HepG2 (cell line): Measurements from ENCODE around the gene RAPGEF6. TPM values are rescaled to one million over a fixed set of nuclear protein-coding genes. Genes with fewer than 3 reads are reported as not detected.
A peak's percentile ranks its signal among the peaks of the same experiment; 100 is the strongest.

Source experiments
- BCL6 ChIP-seq: IDR thresholded peaks from 2 replicates; pipeline ENCODE4 v1.6.1; 2016; ENCODE audit warnings: missing genetic modification reagents, missing compliant biosample characterization
- CSRNP1 ChIP-seq: sonication (generic); formaldehyde crosslinking; IDR thresholded peaks from 2 replicates; pipeline ENCODE4 v1.8.1; 2023; ENCODE audit warnings: mild to moderate bottlenecking, missing genetic modification reagents
- ETV6 ChIP-seq: sonication (generic); formaldehyde crosslinking; conservative IDR thresholded peaks from 2 replicates; pipeline ENCODE4 v1.4.0; 2020; ENCODE audit warnings: missing genetic modification reagents
- GABPA ChIP-seq, 2 experiments: IDR thresholded peaks; 2 replicates each; pipeline ENCODE4 v1.6.1; 2011 to 2016; ENCODE audit warnings: low read depth in 2 of 2, low read length in 1 of 2, missing biosample characterization in 1 of 2, missing genetic modification characterization in 1 of 2
- GFI1 ChIP-seq: sonication (generic); formaldehyde crosslinking; IDR thresholded peaks from 2 replicates; pipeline ENCODE4 v1.5.0; 2020; ENCODE audit warnings: missing genetic modification reagents, mild to moderate bottlenecking, borderline replicate concordance
- HNF4G ChIP-seq, 2 experiments: sonication (generic) in 1 of 2; formaldehyde crosslinking in 1 of 2; IDR thresholded peaks; 2 replicates each; pipeline versions ENCODE4 v1.4.0 to v1.6.1; 2011 to 2020; ENCODE audit warnings: borderline replicate concordance in 2 of 2, low read depth in 2 of 2, mild to moderate bottlenecking in 2 of 2, low read length in 1 of 2, missing genetic modification reagents in 1 of 2, moderate library complexity in 1 of 2
- MAZ ChIP-seq, 2 experiments: sonication (generic) in 1 of 2; formaldehyde crosslinking in 1 of 2; IDR thresholded peaks; 2 replicates each; pipeline versions ENCODE4 v1.5.0 to v1.6.1; 2012 to 2020; ENCODE audit warnings: low read depth in 2 of 2, mild to moderate bottlenecking in 2 of 2, borderline replicate concordance in 1 of 2, improper control_type of control experiment in 1 of 2, low read length in 1 of 2, missing genetic modification reagents in 1 of 2, moderate library complexity in 1 of 2
- MTERF4 ChIP-seq: sonication (generic); formaldehyde crosslinking; IDR thresholded peaks from 2 replicates; pipeline ENCODE4 v1.8.0; 2023; ENCODE audit warnings: mild to moderate bottlenecking, missing genetic modification reagents
- MTF1 ChIP-seq: sonication (generic); formaldehyde crosslinking; IDR thresholded peaks from 2 replicates; pipeline ENCODE4 v1.5.0; 2020; ENCODE audit warnings: missing genetic modification reagents
- MYC ChIP-seq: sonication (generic); formaldehyde crosslinking; IDR thresholded peaks from 2 replicates; pipeline ENCODE4 v1.9.0; 2021; ENCODE audit warnings: missing genetic modification reagents, borderline replicate concordance
- NBN ChIP-seq: fragments of 450-650 bp; conservative IDR thresholded peaks from 2 replicates; pipeline ENCODE4 v1.6.1; 2017
- PHF5A ChIP-seq: IDR thresholded peaks from one replicate; pipeline ENCODE4 v1.6.1; 2018; ENCODE audit warnings: low read depth, missing genetic modification reagents; ENCODE audit not compliant: unreplicated experiment
- RAD51 ChIP-seq: fragments of 450-650 bp; IDR thresholded peaks from 2 replicates; pipeline ENCODE4 v1.6.1; 2016; ENCODE audit warnings: borderline replicate concordance
- TIGD3 ChIP-seq: sonication (generic); formaldehyde crosslinking; IDR thresholded peaks from 2 replicates; pipeline ENCODE4 v1.5.1; 2020; ENCODE audit warnings: mild to moderate bottlenecking, missing genetic modification reagents, borderline replicate concordance
- TRIM24 ChIP-seq: sonication (generic); formaldehyde crosslinking; IDR thresholded peaks from 2 replicates; pipeline ENCODE4 v1.8.0; 2022; ENCODE audit warnings: mild to moderate bottlenecking, missing genetic modification reagents
- TSC22D2 ChIP-seq: sonication (generic); formaldehyde crosslinking; IDR thresholded peaks from 2 replicates; pipeline ENCODE4 v1.5.1; 2020; ENCODE audit warnings: missing genetic modification reagents, mild to moderate bottlenecking, borderline replicate concordance
- YEATS2 ChIP-seq: sonication (generic); formaldehyde crosslinking; IDR thresholded peaks from 2 replicates; pipeline ENCODE4 v1.4.0; 2020; ENCODE audit warnings: missing genetic modification reagents, borderline replicate concordance
- YY1 ChIP-seq: IDR thresholded peaks from 2 replicates; pipeline ENCODE4 v1.6.1; 2011; ENCODE audit warnings: low read length, low read depth, moderate library complexity, mild to moderate bottlenecking; ENCODE audit not compliant: insufficient read depth, insufficient replicate concordance
- ZC3H4 ChIP-seq: sonication (generic); formaldehyde crosslinking; IDR thresholded peaks from 2 replicates; pipeline ENCODE4 v1.4.0; 2020; ENCODE audit warnings: missing genetic modification reagents, borderline replicate concordance
- ZNF331 ChIP-seq: sonication (generic); formaldehyde crosslinking; IDR thresholded peaks from 2 replicates; pipeline ENCODE4 v1.4.0; 2020; ENCODE audit warnings: missing genetic modification reagents
- ZNF362 ChIP-seq: sonication (generic); formaldehyde crosslinking; IDR thresholded peaks from 2 replicates; pipeline ENCODE4 v1.4.0; 2020; ENCODE audit warnings: missing genetic modification reagents, mild to moderate bottlenecking, borderline replicate concordance
- ZNF589 ChIP-seq: sonication (generic); formaldehyde crosslinking; conservative IDR thresholded peaks from 2 replicates; pipeline ENCODE4 v1.8.0; 2022; ENCODE audit warnings: mild to moderate bottlenecking, moderate library complexity, missing genetic modification reagents
- ZNF619 ChIP-seq: sonication (generic); formaldehyde crosslinking; IDR thresholded peaks from 2 replicates; pipeline ENCODE4 v1.4.0; 2020; ENCODE audit warnings: mild to moderate bottlenecking, missing genetic modification reagents
- ZNF740 ChIP-seq: sonication (generic); formaldehyde crosslinking; IDR thresholded peaks from 2 replicates; pipeline ENCODE4 v1.4.0; 2020; ENCODE audit warnings: missing genetic modification reagents
- polyA plus RNA-seq, 8 experiments: library from polyadenylated mRNA; depleted of rRNA in 3 of 8; stranded (reverse) in 7 of 8; unstranded in 1 of 8; fragments of >200 nt; fragmentation: Illumina TruSeq in 4 of 8; extraction: Trizol in 4 of 8; gene quantifications; 2 replicates each; pipeline versions ENCODE4 v1.2.1 to v1.2.3, GENCODE V29; 2011 to 2016; ENCODE audit warnings: low read depth in 4 of 8, missing spikeins in 1 of 8, mixed read lengths in 1 of 8; ENCODE audit not compliant: insufficient read depth in 1 of 8
- total RNA-seq, 5 experiments: library from RNA; depleted of rRNA; stranded (reverse); fragments of >200 nt; fragmentation: Illumina TruSeq; extraction: Trizol; gene quantifications; 2 replicates each; pipeline ENCODE4 v1.2.3, GENCODE V29; 2016; ENCODE audit warnings: low read depth in 1 of 5

RAPGEF6 gene
- total and polyA plus RNA-seq, 2 of the 13 experiments (the other 11 are each of a cell fraction or from before 2014, with no cell fraction given) = 7.7 to 24.6 TPM

- TF ChIP-seq YY1 (no peak), MAZ (IDR thresholded peaks at IDR 0.05; ENCODE audit: borderline replicate concordance, low read depth, low read length) (no peak), MAZ (CRISPR knock-in tag; IDR thresholded peaks at IDR 0.05; ENCODE audit: low read depth) (0 out of 2 replicates have a peak, but pooled peaks have one; percentile 28), PHF5A (CRISPR knock-in tag) (no peak), ZNF362 (CRISPR knock-in tag) (peak; percentile 91), BCL6 (CRISPR knock-in tag) (peak; percentile 48), ZNF589 (CRISPR knock-in tag) (no peak), MTERF4 (no peak), TIGD3 (no peak), HNF4G (IDR thresholded peaks at IDR 0.05; ENCODE audit: borderline replicate concordance, low read depth, low read length) (no peak), HNF4G (CRISPR knock-in tag; IDR thresholded peaks at IDR 0.05; ENCODE audit: borderline replicate concordance, low read depth) (no peak), ZNF619 (CRISPR knock-in tag) (no peak), NBN (no peak), CSRNP1 (CRISPR knock-in tag) (no peak), ZC3H4 (CRISPR knock-in tag) (no peak), RAD51 (no peak), GABPA (IDR thresholded peaks at IDR 0.05; ENCODE audit: low read depth, low read length) (no peak), GABPA (CRISPR knock-in tag; IDR thresholded peaks at IDR 0.05; ENCODE audit: low read depth) (peak; percentile 70), MTF1 (CRISPR knock-in tag) (no peak), ZNF740 (no peak), GFI1 (CRISPR knock-in tag) (no peak), TSC22D2 (CRISPR knock-in tag) (no peak), ETV6 (no peak), MYC (no peak), YEATS2 (CRISPR knock-in tag) (no peak), ZNF331 (peak; percentile 36; the same call in 1 of the 2 replicates), TRIM24 (CRISPR knock-in tag) (no peak)
Observed at GRCh38 chr5:131379723-131380122, 255.3 kb downstream of the RAPGEF6 start (continued).
